Central memory CD8-positive, alpha-beta T cell (primary cell): ENCODE measurements around the gene SEMA4C.

Source experiments
- ATAC-seq: fragments of 150-1000 bp; cut with Tn5 transposase; replicated peaks from 2 replicates; pipeline ENCODE4 v1.10.0; 2022; ENCODE audit warnings: mild to moderate bottlenecking, moderate FRiP score, moderate number of reproducible peaks; ENCODE audit not compliant: poor library complexity, severe bottlenecking; ENCODE audit errors: extremely low read depth
- DNase-seq, 2 donors: peaks; one replicate each; pipeline ENCODE4 v3.0.0; 2021; ENCODE audit warnings: low spot score in 2 of 2
- H3K27ac Mint-ChIP-seq: one replicate; pipeline ENCODE4 v1.8.0; 2022; ENCODE audit warnings: low read depth, mild to moderate bottlenecking, moderate library complexity, mixed read lengths
- H3K27me3 Mint-ChIP-seq: one replicate; pipeline ENCODE4 v1.8.0; 2022; ENCODE audit warnings: mixed read lengths
- H3K36me3 Mint-ChIP-seq: one replicate; pipeline ENCODE4 v1.8.0; 2022; ENCODE audit warnings: mild to moderate bottlenecking, moderate library complexity, mixed read lengths; ENCODE audit not compliant: insufficient read depth
- H3K4me1 Mint-ChIP-seq: one replicate; pipeline ENCODE4 v1.8.0; 2022; ENCODE audit warnings: mixed read lengths
- H3K4me3 Mint-ChIP-seq: one replicate; pipeline ENCODE4 v1.8.0; 2022; ENCODE audit warnings: mild to moderate bottlenecking, moderate library complexity, mixed read lengths
- H3K9me3 Mint-ChIP-seq: one replicate; pipeline ENCODE4 v1.8.0; 2022; ENCODE audit warnings: mixed read lengths

The SEMA4C gene

DNA sequence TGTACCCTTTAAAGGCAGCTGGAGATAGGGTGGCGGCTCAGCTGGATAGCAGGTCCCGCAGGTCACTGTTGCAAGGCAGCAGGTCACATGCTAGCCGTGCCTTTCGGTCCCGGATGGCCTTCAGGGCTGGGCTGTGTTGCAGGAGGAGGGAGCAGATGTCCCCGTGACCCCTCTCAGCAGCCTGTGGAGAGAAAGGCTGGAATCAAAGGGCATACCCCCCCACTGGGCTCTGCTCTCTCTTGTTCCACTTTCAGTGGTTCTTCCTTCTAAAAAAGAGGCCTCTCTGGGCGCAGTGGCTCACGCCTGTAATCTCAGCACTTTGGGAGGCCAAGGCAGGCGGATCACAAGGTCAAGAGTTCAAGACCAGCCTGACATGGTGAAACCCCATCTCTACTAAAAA is 21.6 kb downstream of the SEMA4C start:
- ATAC-seq (no peak), DNase-seq (no peak)
- Mint-ChIP-seq H3K36me3 (peaks cover 49% of the 10 kb centered on the region), H3K27ac (no peak overlapping the region), H3K27me3 (no peaks in the 10 kb centered on the region), H3K4me3 (no peak overlapping the region), H3K4me1 (peaks cover 7% of the 10 kb centered on the region), H3K9me3 (no peaks in the 10 kb centered on the region)

DNA sequence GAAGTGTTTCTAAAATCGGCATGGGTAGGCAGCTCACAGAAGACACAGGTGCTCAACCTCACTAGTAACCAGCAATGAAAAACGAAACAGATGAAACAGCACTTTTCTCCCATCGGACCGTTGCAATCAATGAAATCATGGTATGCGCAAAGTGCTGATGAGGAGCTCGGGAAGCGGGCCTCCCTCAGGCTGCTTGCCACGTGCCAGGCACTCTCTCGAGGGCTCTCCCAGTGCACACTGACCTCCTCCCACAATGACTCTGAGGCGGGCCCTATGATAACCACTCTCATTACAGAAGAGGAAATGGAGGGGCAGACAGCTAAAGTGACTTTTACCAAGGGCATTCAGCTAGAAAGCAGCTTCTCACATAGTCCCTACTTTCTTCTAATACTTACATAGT is 22.3 kb downstream of the SEMA4C start:
- no peaks in the 10 kb centered on the region for H3K9me3 Mint-ChIP-seq
- no peaks in the 10 kb centered on the region for H3K27me3 Mint-ChIP-seq
- no peak overlapping the region for H3K4me3 Mint-ChIP-seq
- no peak for ATAC-seq
- no peak for DNase-seq
- peaks cover 9% of the 10 kb centered on the region for H3K4me1 Mint-ChIP-seq
- H3K36me3 Mint-ChIP-seq, result peaks cover 44% of the 10 kb centered on the region
- H3K27ac Mint-ChIP-seq, result no peak overlapping the region

DNA sequence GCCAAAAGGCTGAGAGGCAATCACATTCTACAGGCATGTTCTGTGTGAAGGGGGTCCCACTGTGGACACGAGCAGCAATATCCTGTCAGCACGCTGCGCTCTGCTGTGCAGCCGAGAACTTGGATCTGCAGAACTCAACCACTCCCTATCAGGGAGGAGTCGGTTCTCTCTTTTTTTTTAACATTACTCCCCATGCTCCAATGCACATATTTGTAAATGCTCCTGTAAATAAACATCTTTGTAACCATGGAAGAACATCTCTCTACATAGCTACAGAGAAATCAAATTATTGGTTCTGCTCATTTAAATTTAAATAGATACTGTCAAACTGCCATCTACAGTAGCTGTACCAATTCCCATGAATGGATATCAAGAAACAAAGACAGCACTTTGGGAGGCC is 23.1 kb downstream of the SEMA4C start:
- no peaks in the 10 kb centered on the region for H3K9me3 Mint-ChIP-seq
- H3K4me1 Mint-ChIP-seq, result peaks cover 9% of the 10 kb centered on the region
- peaks cover 39% of the 10 kb centered on the region for H3K36me3 Mint-ChIP-seq

DNA sequence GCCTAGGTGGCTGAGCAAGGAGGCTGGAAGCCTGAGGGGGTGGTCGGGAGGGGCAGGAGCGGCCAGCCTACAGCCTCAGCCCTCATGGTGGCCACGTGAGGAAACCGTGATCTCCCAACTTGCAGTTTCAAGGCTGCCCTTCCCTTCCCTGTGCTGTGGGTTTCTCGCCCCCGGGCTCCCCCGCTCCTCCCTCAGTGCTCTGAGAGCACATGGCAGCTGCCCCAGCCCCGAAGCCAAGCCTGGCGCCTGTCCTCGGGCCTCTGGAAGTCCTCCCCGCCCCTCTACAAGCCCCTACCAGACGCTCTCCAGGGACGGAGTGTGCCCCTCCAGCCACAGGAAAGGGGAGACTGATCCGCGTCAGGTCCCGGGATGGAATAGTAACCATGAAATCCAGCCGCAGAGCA is 25.5 kb downstream of the SEMA4C start:
- no peak for ATAC-seq
- DNase-seq, result no peak
- H3K9me3 Mint-ChIP-seq, result no peaks in the 10 kb centered on the region
- no peak overlapping the region for H3K27ac Mint-ChIP-seq
- no peaks in the 10 kb centered on the region for H3K27me3 Mint-ChIP-seq
- peaks cover 20% of the 10 kb centered on the region for H3K4me1 Mint-ChIP-seq
- H3K36me3 Mint-ChIP-seq, result peaks cover 21% of the 10 kb centered on the region
- H3K4me3 Mint-ChIP-seq, result no peak overlapping the region

More for the DNA sequence above, 23.1 kb downstream of the SEMA4C start:
- no peak for DNase-seq
- no peak overlapping the region for H3K27ac Mint-ChIP-seq
- no peak overlapping the region for H3K4me3 Mint-ChIP-seq
- no peaks in the 10 kb centered on the region for H3K27me3 Mint-ChIP-seq
- no peak for ATAC-seq

DNA sequence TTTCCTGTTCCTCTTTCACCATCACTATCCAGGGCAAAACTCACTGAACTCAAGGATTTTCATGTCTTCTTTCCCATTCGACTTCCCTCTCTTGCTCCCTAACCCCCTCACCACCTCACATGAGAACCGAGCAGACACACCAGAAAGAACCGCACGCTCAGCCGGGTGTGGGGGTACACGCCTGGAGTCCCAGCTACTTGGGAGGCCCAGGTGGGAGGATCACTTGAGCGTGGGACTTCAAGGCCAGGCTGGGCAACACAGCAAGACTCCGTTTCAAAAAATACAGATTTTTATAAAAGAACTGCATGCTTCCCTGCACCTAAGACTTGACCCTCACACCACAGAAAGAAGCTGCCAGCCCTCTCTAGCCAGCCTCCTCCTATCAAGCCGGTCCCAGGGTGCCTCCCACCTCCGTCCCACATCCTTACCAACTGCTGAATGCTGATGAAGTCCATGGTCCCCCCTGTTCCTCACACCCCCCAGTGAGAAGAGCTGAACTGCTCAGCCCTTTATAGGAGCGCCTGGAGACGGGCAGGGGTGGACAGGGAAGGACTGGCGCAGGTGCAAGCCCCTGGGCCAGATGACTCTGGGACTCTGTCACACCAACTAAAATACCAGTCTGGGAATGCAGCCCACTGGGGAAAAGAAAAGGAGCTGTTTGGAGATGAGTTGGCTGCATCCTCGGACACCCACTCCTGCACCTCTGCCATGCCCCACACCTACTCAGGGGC is 26.2 kb downstream of the SEMA4C start, which contains the start of gene ANKRD23:
TSS of gene ANKRD23 (minus strand) at position 484 of the 731 bp plus-strand sequence. CDS start at position 455, 29 bp downstream.
- Mint-ChIP-seq H3K27me3 (no peaks in the 10 kb centered on the region), H3K36me3 (peaks cover 24% of the 10 kb centered on the region), H3K4me3 (no peak within 1 kb of the TSS), H3K4me1 (peaks cover 24% of the 10 kb centered on the region), H3K9me3 (no peaks in the 10 kb centered on the region), H3K27ac (no peak within 1 kb of the TSS)
- no peak for DNase-seq
- ATAC-seq, result no peak

DNA sequence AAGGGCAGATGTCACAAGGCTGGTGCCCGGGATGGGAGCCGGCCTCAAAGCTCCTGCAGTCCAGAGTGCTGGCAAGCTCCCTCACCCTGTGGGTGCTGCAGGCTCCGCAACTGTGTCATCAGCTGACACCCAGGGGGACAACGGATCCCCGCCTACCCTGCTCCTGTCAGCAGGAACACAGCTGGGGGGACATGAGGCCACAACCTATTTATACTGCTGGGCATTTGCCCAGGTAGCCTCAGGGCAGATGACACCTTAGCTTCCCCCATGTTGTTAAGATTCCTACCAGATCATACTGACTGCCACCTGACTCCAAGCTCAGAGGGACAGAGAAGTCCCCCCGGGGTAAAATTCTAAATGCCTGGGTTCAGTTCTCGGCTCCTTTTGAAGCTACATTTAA is 27.3 kb downstream of the SEMA4C start:
- ATAC-seq, result no peak
- Mint-ChIP-seq H3K4me3 (no peak overlapping the region), H3K27ac (peak overlapping the region; percentile 73), H3K4me1 (peaks cover 24% of the 10 kb centered on the region), H3K9me3 (no peaks in the 10 kb centered on the region), H3K27me3 (no peaks in the 10 kb centered on the region), H3K36me3 (peaks cover 20% of the 10 kb centered on the region)
- no peak for DNase-seq

DNA sequence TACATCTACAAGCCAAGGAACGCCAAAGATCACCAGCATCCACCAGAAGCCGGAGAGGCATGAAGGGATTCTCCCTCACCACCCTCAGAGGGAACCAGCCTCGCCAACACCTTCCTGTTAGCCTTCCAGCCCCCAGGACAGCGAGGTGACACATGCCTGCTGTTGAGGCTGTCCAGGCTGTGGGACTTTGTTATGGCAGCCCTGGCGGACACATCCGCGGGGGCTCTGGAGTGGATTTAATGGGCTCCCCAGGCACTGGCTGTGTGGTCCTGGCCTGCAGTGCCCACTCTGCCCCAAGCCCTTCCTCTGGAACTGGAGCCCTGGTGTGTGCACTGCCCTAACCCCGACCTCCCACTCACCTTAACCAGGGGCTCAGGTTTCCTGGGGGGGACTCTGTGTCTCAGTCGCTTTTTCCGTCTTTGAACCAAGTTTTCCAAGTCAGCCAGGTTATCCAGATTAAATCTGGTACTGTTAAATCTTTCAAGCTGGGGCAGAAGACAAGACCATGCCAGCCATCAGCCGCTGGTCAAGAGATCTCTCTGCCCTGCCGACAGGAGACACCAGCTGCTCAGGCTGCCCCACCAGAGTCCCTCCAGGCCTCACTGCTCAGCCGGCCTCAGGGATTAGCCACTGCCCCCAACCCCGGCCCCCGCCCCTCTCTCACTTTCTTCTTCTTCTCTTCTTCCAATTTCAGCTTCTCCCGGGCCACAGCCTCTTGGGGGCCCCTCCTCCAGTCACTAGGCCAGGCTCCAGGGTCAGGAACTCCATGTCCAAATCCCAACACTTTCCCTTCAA is 28.0 kb downstream of the SEMA4C start:
- Mint-ChIP-seq H3K27ac (peak overlapping the region; percentile 73), H3K4me1 (peaks cover 24% of the 10 kb centered on the region), H3K36me3 (peaks cover 14% of the 10 kb centered on the region), H3K9me3 (no peaks in the 10 kb centered on the region), H3K27me3 (no peaks in the 10 kb centered on the region), H3K4me3 (no peak overlapping the region)
- DNase-seq, result no peak
- no peak for ATAC-seq

DNA sequence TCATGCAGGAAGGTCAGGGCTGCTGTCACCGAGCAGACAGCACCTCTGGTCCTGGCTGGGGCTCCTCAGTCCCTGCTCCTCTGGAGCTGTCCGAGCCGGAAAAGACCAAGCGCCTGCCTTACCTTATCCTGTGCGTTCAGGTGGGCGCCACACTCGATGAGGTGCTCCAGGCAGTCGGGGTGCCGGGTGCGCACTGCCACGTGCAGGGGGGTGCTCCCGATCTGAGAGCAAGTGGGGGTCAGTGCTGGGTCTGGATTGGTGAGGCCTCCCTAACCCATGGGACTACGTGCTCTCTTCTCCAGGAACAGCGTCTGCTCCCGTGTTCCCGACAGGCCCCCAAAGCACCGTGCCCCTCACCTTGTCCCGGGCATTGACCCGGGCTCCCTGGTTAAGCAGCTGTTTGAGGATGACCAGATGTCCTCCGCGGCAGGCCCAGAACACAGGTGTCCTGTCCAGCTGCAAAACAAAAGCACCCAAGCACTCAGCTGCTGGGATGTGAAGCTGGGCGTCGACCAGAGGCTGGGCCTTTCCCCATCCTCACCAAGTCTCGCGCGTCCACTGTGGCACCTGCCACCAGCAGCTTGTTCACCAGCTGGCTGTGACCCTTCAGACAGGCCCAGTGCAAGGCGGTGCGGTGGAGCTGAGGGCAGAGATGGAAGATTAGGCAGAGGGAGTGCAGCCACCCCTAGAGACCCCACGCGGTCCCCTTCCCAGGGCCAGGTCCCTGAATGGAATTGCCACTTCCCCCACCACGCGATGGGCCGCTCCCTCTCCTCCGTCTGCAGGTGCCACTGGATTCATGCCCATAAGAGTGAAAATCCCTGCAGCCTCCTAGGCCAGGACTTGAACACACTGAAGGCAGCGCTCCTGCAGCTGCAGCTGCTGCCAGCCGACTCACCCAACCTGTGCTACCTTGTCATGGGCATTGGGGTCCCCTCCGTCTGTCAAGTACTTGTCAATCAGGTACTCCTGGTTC is 29.7 kb downstream of the SEMA4C start:
- Mint-ChIP-seq H3K27me3 (no peaks in the 10 kb centered on the region), H3K36me3 (peaks cover 15% of the 10 kb centered on the region), H3K4me1 (peaks cover 24% of the 10 kb centered on the region), H3K27ac (no peak overlapping the region), H3K9me3 (no peaks in the 10 kb centered on the region), H3K4me3 (peak overlapping the region; percentile 69)
- DNase-seq, result no peak
- ATAC-seq, result no peak

DNA sequence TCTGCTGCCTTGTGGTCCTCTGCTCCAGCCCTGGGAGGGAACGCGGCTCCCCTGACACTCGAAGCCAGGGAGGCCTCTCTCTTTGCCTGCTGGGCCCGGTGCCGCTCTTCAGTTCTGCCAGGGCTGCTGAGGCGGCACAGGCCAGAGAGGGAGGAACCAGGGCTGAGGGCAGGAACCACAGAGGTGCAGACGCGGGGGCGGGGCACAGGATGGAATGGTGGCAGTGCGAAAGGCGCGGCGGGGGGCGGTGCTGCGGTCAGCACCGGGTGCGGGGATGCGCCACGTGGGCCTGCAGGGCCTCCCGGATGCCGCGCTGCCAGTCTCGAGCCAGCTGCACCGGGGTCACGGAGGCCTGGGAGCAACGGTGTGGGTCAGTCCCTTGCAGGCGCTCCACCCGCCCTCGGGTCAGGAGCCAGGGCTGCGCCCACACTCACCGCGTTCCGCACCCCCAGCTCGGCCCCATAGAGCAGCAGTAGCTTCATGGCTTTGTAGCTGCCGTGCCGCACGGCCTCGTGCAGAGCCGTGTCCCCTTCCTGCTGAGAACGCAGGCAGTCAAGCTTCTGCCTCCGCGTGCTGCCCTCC is 30.5 kb downstream of the SEMA4C start:
- H3K27ac Mint-ChIP-seq, result peak overlapping the region; percentile 78
- H3K9me3 Mint-ChIP-seq, result no peaks in the 10 kb centered on the region
- peak overlapping the region; percentile 69 for H3K4me3 Mint-ChIP-seq
- H3K4me1 Mint-ChIP-seq, result peaks cover 24% of the 10 kb centered on the region
- no peaks in the 10 kb centered on the region for H3K27me3 Mint-ChIP-seq
- peaks cover 18% of the 10 kb centered on the region for H3K36me3 Mint-ChIP-seq
- DNase-seq (peak; percentile 75 to 80), ATAC-seq (peak; percentile 99)

DNA sequence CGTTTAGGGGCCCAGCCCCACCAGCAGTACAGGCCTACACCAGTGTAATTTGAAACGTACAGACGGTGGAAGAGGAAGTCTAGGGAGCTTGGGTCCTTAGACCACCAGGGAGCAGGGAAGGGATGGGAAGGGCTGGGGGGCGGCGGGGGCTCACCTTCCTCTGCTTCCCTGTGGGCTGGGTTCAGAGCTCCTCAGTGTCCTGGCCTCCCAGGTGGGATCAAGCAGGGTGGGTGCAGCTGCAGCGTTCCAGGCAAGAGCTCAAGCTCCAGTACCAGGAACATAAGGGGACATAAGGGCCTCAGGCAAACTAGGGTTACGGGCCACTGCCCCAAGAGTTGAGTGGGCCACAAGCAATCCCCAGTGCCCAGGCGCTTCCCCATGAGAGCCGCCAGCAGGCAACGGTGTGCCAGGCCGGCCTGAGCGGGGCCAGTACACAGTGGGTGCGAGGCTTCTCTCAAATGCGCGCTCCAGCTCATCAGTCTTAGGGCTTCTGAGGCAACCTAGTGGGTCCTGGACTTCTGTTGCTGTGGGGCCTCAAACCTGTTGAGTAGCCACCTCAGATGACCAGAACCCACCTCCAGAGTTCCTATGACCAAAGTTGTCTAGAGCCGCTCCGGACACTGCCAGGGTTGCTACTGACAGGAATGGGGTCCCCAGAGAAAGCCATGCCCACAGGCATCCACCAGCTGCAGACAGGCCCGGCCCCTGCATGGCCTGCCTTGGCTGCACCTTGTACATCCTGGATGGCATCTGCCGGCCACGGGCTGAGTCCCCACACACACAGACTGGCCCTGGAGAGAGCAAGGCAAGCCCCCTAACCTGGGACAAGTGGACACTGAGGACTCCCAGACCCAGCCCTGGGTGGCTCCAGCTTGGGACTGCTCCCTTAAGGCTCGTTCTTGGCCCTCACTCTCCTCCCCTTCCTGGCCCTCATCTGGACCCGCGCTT is 31.3 kb downstream of the SEMA4C start:
- DNase-seq (no peak), ATAC-seq (no peak)
- Mint-ChIP-seq H3K4me3 (peak overlapping the region; percentile 69), H3K36me3 (peaks cover 24% of the 10 kb centered on the region), H3K9me3 (no peaks in the 10 kb centered on the region), H3K27ac (peak overlapping the region; percentile 78), H3K4me1 (peaks cover 21% of the 10 kb centered on the region), H3K27me3 (no peaks in the 10 kb centered on the region)

DNA sequence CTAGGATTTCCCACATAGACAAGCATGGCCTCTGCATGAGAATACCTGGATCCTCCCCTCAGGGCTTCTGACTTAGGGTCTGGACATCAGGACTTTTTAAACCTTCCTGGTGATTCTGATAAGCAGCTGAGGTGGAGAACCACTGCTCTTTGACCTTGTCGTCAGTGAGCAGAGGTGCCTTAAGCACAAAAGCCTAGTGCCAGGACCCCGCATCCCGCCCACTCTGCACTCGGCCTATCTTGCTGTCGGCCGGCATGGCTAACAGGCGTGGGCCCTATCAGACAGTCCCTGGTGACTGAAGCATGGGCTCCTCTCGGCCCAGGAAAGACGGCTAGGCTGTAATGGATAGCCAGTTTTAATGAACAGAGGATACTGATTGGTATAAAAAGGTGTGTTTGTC is 32.3 kb downstream of the SEMA4C start:
- DNase-seq (no peak), ATAC-seq (no peak)
- Mint-ChIP-seq H3K9me3 (no peaks in the 10 kb centered on the region), H3K36me3 (peaks cover 25% of the 10 kb centered on the region), H3K4me1 (peaks cover 15% of the 10 kb centered on the region), H3K27ac (no peak overlapping the region), H3K27me3 (no peaks in the 10 kb centered on the region), H3K4me3 (no peak overlapping the region)
